Esophagus muscularis mucosa (tissue), 3 donors: ENCODE measurements around the gene MYADM.

ENCODE experiments used
- CTCF ChIP-seq, 3 experiments: fragments of 200-600 bp in 2 of 3; fragments of 450-650 bp in 1 of 3; sonication (generic) in 2 of 3; IDR thresholded peaks; one replicate each; pipeline ENCODE4 v1.5.1; 2017 to 2019; ENCODE audit warnings: antibody characterized with exemption in 3 of 3, mild to moderate bottlenecking in 2 of 3, moderate library complexity in 1 of 3
- POLR2A ChIP-seq: fragments of 450-650 bp; IDR thresholded peaks from one replicate; pipeline ENCODE4 v1.6.1; 2017; ENCODE audit warnings: antibody characterized with exemption, moderate library complexity, mild to moderate bottlenecking, low read depth

- TF ChIP-seq CTCF (IDR thresholded peaks at IDR 0.05) (no peak), POLR2A (no peak)
Measured at GRCh38 chr19:53892301-53892980, 24.8 kb downstream of the MYADM start.
